Memory B cell (primary cell): Measurements from ENCODE around the gene NDUFAF7.
"Not testable (repeated sequence)": the region's sequence is repeated elsewhere in the genome, so short reads cannot be mapped to it uniquely, and the experiment has no call there.

Source experiments
- ATAC-seq: fragments of 150-1000 bp; cut with Tn5 transposase; 2 replicates; pipeline ENCODE4 v1.10.0; 2021; ENCODE audit warnings: low read depth, mild to moderate bottlenecking, moderate library complexity
- DNase-seq, 2 donors: peaks; one replicate each; pipeline ENCODE4 v3.0.0; 2022; ENCODE audit warnings: low spot score in 2 of 2
- H3K27ac Mint-ChIP-seq: one replicate; pipeline ENCODE4 v1.8.0; 2022; ENCODE audit warnings: mild to moderate bottlenecking, moderate library complexity, mixed read lengths
- H3K27me3 Mint-ChIP-seq: one replicate; pipeline ENCODE4 v1.8.0; 2022; ENCODE audit warnings: mixed read lengths
- H3K36me3 Mint-ChIP-seq: one replicate; pipeline ENCODE4 v1.8.0; 2022; ENCODE audit warnings: mild to moderate bottlenecking, mixed read lengths
- H3K4me1 Mint-ChIP-seq: one replicate; pipeline ENCODE4 v1.8.0; 2022; ENCODE audit warnings: mixed read lengths
- H3K4me3 Mint-ChIP-seq: one replicate; pipeline ENCODE4 v1.8.0; 2022; ENCODE audit warnings: mild to moderate bottlenecking, moderate library complexity, mixed read lengths
- H3K9me3 Mint-ChIP-seq: one replicate; pipeline ENCODE4 v1.8.0; 2022; ENCODE audit warnings: mixed read lengths

Gene NDUFAF7

DNA sequence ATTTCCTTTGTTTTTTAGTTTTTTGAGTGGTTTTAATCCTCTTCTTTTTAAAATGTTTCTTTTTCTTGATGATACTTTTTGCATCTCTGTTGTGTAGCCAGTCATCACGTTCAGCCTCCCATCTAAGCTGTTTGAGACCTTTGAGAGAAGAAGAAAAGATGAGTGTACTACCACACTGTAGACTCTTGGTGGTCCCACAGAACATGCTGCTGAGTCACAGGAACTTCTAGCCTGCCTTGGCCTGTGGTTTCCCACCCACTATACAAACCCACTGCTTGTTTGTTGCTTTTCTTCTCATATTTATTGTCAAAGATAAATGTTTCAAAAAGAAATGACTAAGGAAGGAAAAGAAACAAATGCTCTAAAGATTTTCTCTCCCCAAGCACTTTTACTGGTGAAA lies 29.7 kb upstream of the NDUFAF7 start:
- H3K4me3 Mint-ChIP-seq = no peak overlapping the region
- H3K36me3 Mint-ChIP-seq = peaks cover 32% of the 10 kb centered on the region

DNA sequence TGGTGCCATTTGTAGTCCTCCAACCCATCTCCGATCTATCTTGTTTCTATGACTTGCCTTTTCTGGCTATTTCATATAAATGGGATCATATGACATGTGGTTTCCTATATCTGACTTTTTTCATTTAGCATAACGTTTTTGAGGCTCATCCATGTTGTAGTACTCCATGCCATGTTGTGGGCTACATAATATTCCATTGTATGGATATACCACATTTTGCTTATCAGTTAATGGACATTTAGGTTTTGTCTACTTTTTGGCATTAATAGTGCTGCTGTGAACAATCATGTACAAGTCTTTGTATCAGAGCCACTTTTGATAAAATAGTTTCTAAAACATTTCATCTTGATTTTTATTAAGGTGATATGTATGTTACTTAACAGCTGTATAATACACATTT lies 27.8 kb upstream of the NDUFAF7 start:
- Mint-ChIP-seq H3K4me1 (peaks cover 16% of the 10 kb centered on the region), H3K4me3 (no peak overlapping the region), H3K9me3 (peaks cover 13% of the 10 kb centered on the region), H3K27me3 (no peaks in the 10 kb centered on the region), H3K36me3 (peaks cover 52% of the 10 kb centered on the region), H3K27ac (no peak overlapping the region)
- DNase-seq (no peak), ATAC-seq (no peak)

More for the DNA sequence above, 29.7 kb upstream of the NDUFAF7 start:
- H3K4me1 Mint-ChIP-seq = peaks cover 11% of the 10 kb centered on the region
- DNase-seq (no peak), ATAC-seq (no peak)
- H3K27ac Mint-ChIP-seq = peak overlapping the region; percentile 70
- no peaks in the 10 kb centered on the region for H3K27me3 Mint-ChIP-seq
- peaks cover 3% of the 10 kb centered on the region for H3K9me3 Mint-ChIP-seq

DNA sequence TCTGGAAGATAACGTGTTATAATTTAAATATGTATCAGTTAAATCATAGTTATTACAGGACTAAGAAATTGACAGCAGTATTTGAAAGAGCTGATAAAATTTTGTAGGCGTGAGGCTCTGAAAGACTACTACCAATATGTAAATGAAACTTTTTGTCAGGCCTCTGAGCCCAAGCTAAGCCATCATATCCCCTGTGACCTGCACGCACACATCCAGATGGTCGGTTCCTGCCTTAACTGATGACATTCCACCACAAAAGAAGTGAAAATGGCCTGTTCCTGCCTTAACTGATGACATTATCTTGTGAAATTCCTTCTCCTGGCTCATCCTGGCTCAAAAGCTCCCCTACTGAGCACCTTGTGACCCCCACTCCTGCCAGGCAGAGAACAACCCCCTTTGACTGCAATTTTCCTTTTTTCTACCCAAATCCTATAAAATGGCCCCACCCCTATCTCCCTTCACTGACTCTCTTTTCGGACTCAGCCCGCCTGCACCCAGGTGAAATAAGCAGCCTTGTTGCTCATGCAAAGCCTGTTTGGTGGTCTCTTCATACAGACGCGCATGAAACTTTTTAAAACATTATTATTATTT lies 26.3 kb upstream of the NDUFAF7 start:
- H3K4me3 Mint-ChIP-seq, DNase-seq, H3K27me3 Mint-ChIP-seq, ATAC-seq: not testable (repeated sequence)
- H3K27ac Mint-ChIP-seq = peak overlapping the region; percentile 47
- H3K9me3 Mint-ChIP-seq = peaks cover 14% of the 10 kb centered on the region
- H3K4me1 Mint-ChIP-seq = peaks cover 14% of the 10 kb centered on the region
- peaks cover 66% of the 10 kb centered on the region for H3K36me3 Mint-ChIP-seq

DNA sequence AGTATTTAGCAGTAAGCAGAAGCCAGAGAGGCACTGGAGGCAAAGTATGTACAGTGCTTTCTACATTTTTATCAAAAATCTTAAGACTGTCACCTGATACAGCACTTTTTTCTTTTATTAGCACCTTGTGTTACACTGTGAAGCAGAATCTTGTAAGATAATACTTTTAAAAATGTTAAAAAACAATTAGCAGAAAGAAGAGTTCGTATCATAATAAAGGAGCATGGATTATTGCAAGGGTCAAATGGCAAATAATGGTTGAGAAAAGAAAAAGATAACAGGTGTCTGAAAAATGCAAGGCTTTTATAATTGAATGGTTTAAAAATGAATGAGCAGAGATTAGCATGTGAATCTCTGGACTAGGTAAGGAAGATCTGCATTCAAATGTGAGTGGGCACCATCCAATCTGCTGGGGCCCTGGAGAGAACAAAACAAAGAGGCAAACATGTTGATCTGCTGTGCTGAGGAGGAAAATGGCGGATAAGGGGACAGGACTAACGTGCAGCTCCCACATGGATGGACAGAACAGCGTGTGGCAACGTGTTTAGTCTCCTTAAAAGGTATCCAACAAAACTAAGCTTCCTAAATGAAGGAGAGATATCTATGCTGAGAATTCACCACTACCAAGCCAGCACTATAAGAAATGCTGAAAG lies 25.6 kb upstream of the NDUFAF7 start:
- H3K4me3 Mint-ChIP-seq = no peak overlapping the region
- ATAC-seq (no peak), DNase-seq (no peak)
- peaks cover 14% of the 10 kb centered on the region for H3K4me1 Mint-ChIP-seq
- H3K27ac Mint-ChIP-seq = peak overlapping the region; percentile 47
- H3K9me3 Mint-ChIP-seq = peaks cover 14% of the 10 kb centered on the region
- H3K27me3 Mint-ChIP-seq = no peaks in the 10 kb centered on the region
- H3K36me3 Mint-ChIP-seq = peaks cover 71% of the 10 kb centered on the region

DNA sequence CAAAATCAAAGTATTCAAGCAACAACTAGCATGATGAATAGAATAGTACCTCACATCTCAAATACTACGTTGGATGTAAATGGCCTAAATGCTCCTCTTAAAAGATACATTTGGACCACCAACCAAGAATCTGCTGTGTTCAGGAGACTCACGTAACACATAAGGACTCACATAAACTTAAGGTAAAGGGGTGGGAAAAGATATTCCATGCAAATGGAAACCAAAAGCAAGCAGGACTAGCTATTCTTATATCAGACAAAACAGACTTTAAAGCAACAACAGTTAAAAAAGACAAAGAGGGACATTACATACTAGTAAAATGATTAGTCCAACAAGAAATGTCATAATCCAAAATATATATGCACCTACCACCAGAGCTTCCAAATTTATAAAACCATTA lies 24.7 kb upstream of the NDUFAF7 start:
- Mint-ChIP-seq H3K36me3 (peaks cover 73% of the 10 kb centered on the region), H3K9me3 (peaks cover 14% of the 10 kb centered on the region), H3K27ac (peak overlapping the region; percentile 36), H3K4me1 (peaks cover 13% of the 10 kb centered on the region)
- not testable (repeated sequence) for ATAC-seq, H3K27me3 Mint-ChIP-seq, DNase-seq, H3K4me3 Mint-ChIP-seq

DNA sequence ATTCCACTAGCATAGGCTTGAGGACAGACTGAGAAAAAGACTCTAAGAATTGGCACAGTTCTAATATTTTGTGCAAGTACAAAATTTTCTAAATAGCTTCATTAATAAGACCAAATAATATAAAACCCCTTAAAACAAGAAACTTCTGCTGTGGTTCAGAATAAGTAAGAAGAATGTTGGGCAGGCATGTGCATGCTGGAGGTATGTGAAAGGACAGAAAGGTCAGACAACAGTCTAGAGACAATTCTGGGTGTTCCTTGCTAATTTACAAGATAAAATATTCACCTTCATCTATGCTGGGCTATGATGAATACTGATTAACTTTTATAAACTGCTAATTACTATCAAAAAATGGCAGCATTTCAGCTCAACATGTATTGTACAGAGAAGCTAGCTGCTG lies 20.2 kb upstream of the NDUFAF7 start:
- Mint-ChIP-seq H3K4me3 (no peak overlapping the region), H3K9me3 (peaks cover 13% of the 10 kb centered on the region), H3K27ac (no peak overlapping the region), H3K27me3 (no peaks in the 10 kb centered on the region), H3K4me1 (peaks cover 9% of the 10 kb centered on the region), H3K36me3 (peaks cover 53% of the 10 kb centered on the region)
- ATAC-seq = no peak
- DNase-seq = no peak

DNA sequence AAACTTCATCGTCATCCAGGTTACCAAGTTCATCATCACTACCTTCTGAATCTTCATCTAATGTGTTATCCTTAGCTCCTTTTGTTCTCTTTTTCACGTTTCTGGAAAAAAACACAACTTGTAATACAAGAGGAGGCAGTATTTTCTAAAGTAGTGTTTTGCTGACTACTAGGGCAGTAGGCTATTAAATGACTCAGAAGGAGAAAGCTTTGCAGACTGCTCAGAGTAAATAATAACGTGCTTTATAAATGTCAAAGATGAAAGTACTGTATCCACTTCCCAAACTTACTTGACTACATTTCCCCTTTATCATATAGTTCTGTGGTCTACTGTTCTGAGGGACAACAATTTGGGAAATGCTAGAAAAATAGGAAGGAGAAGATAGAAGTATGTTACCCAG lies 19.5 kb upstream of the NDUFAF7 start:
- no peak overlapping the region for H3K4me3 Mint-ChIP-seq
- no peak for ATAC-seq
- H3K4me1 Mint-ChIP-seq = peaks cover 7% of the 10 kb centered on the region
- H3K9me3 Mint-ChIP-seq = peaks cover 10% of the 10 kb centered on the region
- peak overlapping the region; percentile 49 for H3K27ac Mint-ChIP-seq
- H3K27me3 Mint-ChIP-seq = no peaks in the 10 kb centered on the region
- peaks cover 50% of the 10 kb centered on the region for H3K36me3 Mint-ChIP-seq
- no peak for DNase-seq

DNA sequence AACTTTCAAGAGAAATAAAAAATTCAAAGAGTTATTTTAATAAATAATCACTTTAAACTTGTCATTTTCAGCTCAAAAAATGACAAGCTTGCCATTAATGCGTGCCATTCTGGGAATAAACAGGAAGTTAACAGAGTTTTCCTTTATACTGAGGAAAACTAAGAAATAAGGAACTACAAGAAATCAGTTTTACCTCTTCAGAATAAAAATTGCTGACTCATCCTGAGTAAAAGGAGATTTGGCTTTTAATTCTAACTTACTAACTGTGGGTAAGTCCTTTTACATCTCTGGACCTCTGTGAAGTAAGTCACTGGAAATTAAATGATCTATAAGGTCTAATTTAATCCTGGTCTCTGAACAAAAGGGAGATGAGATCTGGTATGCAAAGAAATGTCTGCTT lies 16.2 kb upstream of the NDUFAF7 start:
- no peak for DNase-seq
- H3K4me3 Mint-ChIP-seq = no peak overlapping the region
- H3K27me3 Mint-ChIP-seq = no peaks in the 10 kb centered on the region
- H3K9me3 Mint-ChIP-seq = no peaks in the 10 kb centered on the region
- no peaks in the 10 kb centered on the region for H3K4me1 Mint-ChIP-seq
- no peak overlapping the region for H3K27ac Mint-ChIP-seq
- H3K36me3 Mint-ChIP-seq = peaks cover 17% of the 10 kb centered on the region
- ATAC-seq = no peak

DNA sequence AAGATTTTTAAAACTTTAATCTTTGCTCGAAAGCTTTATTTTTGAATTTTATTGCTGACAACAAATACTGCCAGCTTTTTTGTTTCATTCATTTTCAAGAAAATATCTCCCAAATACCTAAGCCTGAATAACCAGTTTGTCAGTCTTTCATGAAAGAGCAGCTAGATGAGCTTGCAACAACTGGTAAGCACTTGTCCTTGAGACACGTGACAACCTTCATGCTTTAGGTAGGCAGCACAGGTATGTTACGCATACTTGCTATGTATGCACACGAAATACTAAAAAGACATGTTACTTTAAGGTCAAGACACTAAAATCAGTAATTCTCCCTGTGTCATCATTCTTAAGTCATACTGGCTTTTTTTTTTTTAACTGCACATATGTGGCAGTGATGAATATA lies 12.4 kb upstream of the NDUFAF7 start:
- Mint-ChIP-seq H3K4me3 (no peak overlapping the region), H3K4me1 (peaks cover 3% of the 10 kb centered on the region), H3K27ac (no peak overlapping the region), H3K27me3 (no peaks in the 10 kb centered on the region), H3K36me3 (peaks cover 20% of the 10 kb centered on the region), H3K9me3 (no peaks in the 10 kb centered on the region)
- DNase-seq (no peak), ATAC-seq (no peak)

DNA sequence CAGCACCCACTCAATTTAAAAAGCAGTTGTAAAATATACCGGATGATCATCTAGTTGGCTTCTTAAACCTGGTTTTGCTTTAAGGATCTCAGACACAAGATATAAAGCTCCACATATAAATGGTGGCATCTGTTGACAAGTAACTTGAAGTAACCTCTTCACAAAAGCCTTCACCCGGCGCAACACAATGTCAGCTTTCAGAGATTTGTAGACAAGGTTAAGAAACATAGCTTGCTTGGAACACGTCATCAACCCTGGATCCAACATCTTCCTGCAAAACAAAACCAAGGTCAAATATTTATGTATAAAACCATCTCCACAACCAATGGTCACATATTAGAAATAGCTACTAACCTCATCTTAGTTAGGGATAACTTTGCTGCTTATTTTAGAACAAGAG lies 8.3 kb upstream of the NDUFAF7 start:
- ATAC-seq (no peak), DNase-seq (no peak)
- H3K4me1 Mint-ChIP-seq = peaks cover 13% of the 10 kb centered on the region
- H3K4me3 Mint-ChIP-seq = no peak overlapping the region
- peaks cover 21% of the 10 kb centered on the region for H3K36me3 Mint-ChIP-seq
- H3K9me3 Mint-ChIP-seq = no peaks in the 10 kb centered on the region
- H3K27me3 Mint-ChIP-seq = no peaks in the 10 kb centered on the region
- peak overlapping the region; percentile 19 for H3K27ac Mint-ChIP-seq

DNA sequence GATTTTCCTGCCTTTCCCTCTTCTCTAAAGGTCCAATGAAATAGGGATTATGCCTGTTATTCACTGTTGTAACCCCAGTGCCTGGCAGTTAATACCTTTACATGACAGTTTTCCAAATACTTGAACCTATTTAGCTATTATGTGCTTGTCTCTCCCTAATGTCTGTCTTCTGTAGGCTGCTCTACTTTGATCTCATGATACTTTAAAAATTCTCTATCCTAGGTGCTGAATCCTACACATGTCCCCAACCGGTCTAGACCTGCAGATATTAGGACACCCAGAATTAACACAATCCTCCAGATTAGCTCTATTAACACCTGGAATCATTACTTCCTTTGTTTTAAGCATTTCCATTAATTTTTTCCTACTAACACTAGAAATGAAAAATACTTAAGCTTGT lies 7.4 kb upstream of the NDUFAF7 start:
- peaks cover 18% of the 10 kb centered on the region for H3K4me1 Mint-ChIP-seq
- no peak for DNase-seq
- peaks cover 23% of the 10 kb centered on the region for H3K36me3 Mint-ChIP-seq
- no peaks in the 10 kb centered on the region for H3K9me3 Mint-ChIP-seq
- H3K27ac Mint-ChIP-seq = peak overlapping the region; percentile 19
- no peaks in the 10 kb centered on the region for H3K27me3 Mint-ChIP-seq
- no peak for ATAC-seq
- no peak overlapping the region for H3K4me3 Mint-ChIP-seq

DNA sequence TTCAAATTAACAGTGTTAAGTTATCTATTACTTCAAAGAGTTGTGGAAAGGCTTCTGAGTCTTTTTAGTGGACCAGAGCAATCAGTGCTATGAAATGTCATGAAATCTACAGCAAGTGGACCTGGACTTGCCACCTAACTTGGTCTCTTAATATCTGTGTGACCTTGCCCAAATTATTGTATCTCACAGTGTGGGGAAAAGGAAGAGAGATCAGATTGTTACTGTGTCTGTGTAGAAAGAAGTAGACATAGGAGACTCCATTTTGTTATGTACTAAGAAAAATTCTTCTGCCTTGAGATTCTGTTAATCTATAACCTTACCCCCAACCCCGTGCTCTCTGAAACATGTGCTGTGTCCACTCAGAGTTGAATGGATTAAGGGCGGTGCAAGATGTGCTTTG lies 6.3 kb upstream of the NDUFAF7 start:
- not testable (repeated sequence) for H3K4me3 Mint-ChIP-seq, H3K9me3 Mint-ChIP-seq, DNase-seq, H3K27me3 Mint-ChIP-seq, ATAC-seq
- Mint-ChIP-seq H3K36me3 (peaks cover 23% of the 10 kb centered on the region), H3K4me1 (peaks cover 23% of the 10 kb centered on the region), H3K27ac (peak overlapping the region; percentile 46)

DNA sequence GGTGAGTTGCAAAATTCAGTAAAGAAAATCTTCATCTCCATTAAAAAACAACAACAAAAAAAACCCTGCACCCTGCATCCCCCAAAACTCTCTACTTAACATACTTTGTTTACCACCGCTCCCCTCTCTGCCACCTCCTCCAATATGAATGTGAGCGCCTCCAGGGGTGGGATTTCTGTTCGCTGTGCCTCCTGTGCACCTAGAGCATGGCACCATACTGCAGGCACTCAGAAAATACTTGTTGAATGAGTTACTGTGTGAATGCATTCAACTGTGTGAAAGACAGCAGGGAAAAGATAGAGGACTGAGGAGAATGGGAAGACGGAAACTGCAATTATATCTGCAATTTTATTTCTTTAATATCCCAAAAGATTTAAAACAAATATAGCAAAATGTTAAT lies 4.6 kb upstream of the NDUFAF7 start:
- no peaks in the 10 kb centered on the region for H3K27me3 Mint-ChIP-seq
- ATAC-seq (no peak), DNase-seq (no peak)
- peaks cover 23% of the 10 kb centered on the region for H3K4me1 Mint-ChIP-seq
- peaks cover 19% of the 10 kb centered on the region for H3K36me3 Mint-ChIP-seq
- H3K27ac Mint-ChIP-seq = no peak overlapping the region
- H3K9me3 Mint-ChIP-seq = no peaks in the 10 kb centered on the region
- H3K4me3 Mint-ChIP-seq = no peak overlapping the region

DNA sequence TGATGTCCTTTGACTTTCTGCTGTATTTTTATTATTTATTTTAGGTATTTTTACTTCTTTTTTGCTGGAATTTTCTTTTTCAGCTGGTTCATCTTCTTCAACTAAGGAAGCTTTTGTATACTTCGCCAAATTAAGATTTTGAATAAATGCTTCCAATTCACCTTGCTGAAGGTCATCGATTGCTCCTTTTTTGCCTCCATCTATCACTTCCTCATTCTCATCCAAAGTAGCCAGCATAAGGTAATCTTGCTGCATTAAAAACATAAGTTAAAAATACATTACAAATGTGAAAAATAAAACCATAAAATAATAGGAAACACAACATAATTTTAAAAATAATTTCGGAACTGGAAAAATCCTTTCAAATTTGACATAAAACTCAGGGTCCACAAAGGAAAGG lies 2.7 kb upstream of the NDUFAF7 start:
- Mint-ChIP-seq H3K27me3 (no peaks in the 10 kb centered on the region), H3K36me3 (peaks cover 9% of the 10 kb centered on the region), H3K4me3 (no peak overlapping the region), H3K27ac (peak overlapping the region; percentile 69), H3K4me1 (peaks cover 22% of the 10 kb centered on the region), H3K9me3 (no peaks in the 10 kb centered on the region)
- no peak for DNase-seq
- no peak for ATAC-seq

DNA sequence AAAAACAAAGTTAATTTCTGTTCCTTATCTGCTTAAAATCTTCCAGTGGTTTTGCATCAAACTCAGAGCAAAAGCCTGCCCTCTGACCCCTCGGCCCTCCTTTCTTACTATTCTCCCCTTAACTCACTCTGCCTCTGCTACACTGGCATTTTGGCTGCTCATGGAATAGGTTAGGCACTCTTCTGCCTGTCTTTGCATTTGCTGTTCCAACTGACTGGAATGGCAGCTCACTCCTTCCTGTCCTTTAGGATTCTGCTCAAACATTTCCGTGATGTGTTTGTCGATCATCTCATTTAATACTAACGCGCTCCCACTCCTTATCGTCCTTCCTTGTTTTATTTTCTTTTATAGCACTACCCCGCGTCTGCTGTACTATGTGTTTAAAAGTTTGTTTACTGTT lies 877 bp upstream of the NDUFAF7 start:
- no peak overlapping the region for H3K27ac Mint-ChIP-seq
- DNase-seq (no peak), ATAC-seq (no peak)
- H3K27me3 Mint-ChIP-seq = no peaks in the 10 kb centered on the region
- no peaks in the 10 kb centered on the region for H3K9me3 Mint-ChIP-seq
- H3K4me3 Mint-ChIP-seq = no peak overlapping the region
- H3K4me1 Mint-ChIP-seq = peaks cover 17% of the 10 kb centered on the region
- H3K36me3 Mint-ChIP-seq = peaks cover 12% of the 10 kb centered on the region
